Loucy (cell line): ENCODE measurements around the gene PIP4K2C.
A peak's percentile ranks its signal among the peaks of the same experiment; 100 is the strongest.

Source experiments
- H2AFZ ChIP-seq: fragments of 200-600 bp; sonication (generic); 2 replicates; pipeline ENCODE4 v1.6.0; 2016; ENCODE audit warnings: antibody characterized with exemption, mild to moderate bottlenecking, low read length, moderate library complexity
- H3F3A ChIP-seq: fragments of 200-600 bp; 2 replicates; pipeline ENCODE4 v1.6.0; 2016; ENCODE audit warnings: antibody characterized with exemption, low read depth, mild to moderate bottlenecking
- H3K27me3 ChIP-seq: fragments of 200-600 bp; sonication (generic); 2 replicates; pipeline ENCODE4 v1.6.1; 2014; ENCODE audit warnings: low read length, mild to moderate bottlenecking; ENCODE audit not compliant: insufficient read depth, poor library complexity, severe bottlenecking
- H3K36me3 ChIP-seq: fragments of 200-600 bp; sonication (generic); 2 replicates; pipeline ENCODE4 v1.6.1; 2016; ENCODE audit warnings: low read length; ENCODE audit not compliant: insufficient read depth
- H3K4me1 ChIP-seq: fragments of 200-600 bp; sonication (generic); 2 replicates; pipeline ENCODE4 v1.5.1; 2014; ENCODE audit warnings: low read length, mild to moderate bottlenecking; ENCODE audit not compliant: insufficient read depth, poor library complexity, severe bottlenecking
- H3K4me2 ChIP-seq: fragments of 200-600 bp; sonication (generic); 2 replicates; pipeline ENCODE4 v1.6.0; 2014; ENCODE audit warnings: antibody characterized with exemption, low read length, low read depth, mild to moderate bottlenecking; ENCODE audit not compliant: poor library complexity, severe bottlenecking
- H3K4me3 ChIP-seq: fragments of 200-600 bp; sonication (generic); 2 replicates; pipeline ENCODE4 v1.5.1; 2014; ENCODE audit warnings: low read length, mild to moderate bottlenecking, mixed read lengths; ENCODE audit not compliant: poor library complexity, severe bottlenecking
- H3K79me2 ChIP-seq: fragments of 200-600 bp; sonication (generic); 2 replicates; pipeline ENCODE4 v1.6.1; 2014; ENCODE audit warnings: low read length; ENCODE audit not compliant: insufficient read depth
- H3K9ac ChIP-seq: fragments of 200-600 bp; sonication (generic); 2 replicates; pipeline ENCODE4 v1.6.0; 2014; ENCODE audit warnings: mild to moderate bottlenecking, low read depth, low read length, moderate library complexity; ENCODE audit not compliant: poor library complexity, severe bottlenecking
- H3K9me2 ChIP-seq: fragments of 200-600 bp; sonication (generic); replicated peaks from 2 replicates; pipeline ENCODE4 v1.6.1; 2016; ENCODE audit warnings: low read depth, low read length, mixed read lengths
- H3K9me3 ChIP-seq: fragments of 200-600 bp; sonication (generic); 2 replicates; pipeline ENCODE4 v1.6.1; 2014; ENCODE audit warnings: mild to moderate bottlenecking, antibody characterized with exemption, low read length, low read depth; ENCODE audit not compliant: insufficient read depth
- H4K20me1 ChIP-seq: fragments of 200-600 bp; sonication (generic); 2 replicates; pipeline ENCODE4 v1.6.0; 2014; ENCODE audit warnings: antibody characterized with exemption, low read length, mild to moderate bottlenecking; ENCODE audit not compliant: insufficient read depth, poor library complexity, severe bottlenecking
- EZH2phosphoT487 ChIP-seq: fragments of 200-600 bp; IDR thresholded peaks from 2 replicates; pipeline ENCODE4 v1.6.1; 2018; ENCODE audit warnings: antibody characterized with exemption, mild to moderate bottlenecking, moderate library complexity, borderline replicate concordance
- TF ChIP-seq, protein P1 (sequence below): fragments of 200-600 bp; sonication (generic); conservative IDR thresholded peaks from 2 replicates; pipeline ENCODE4 v1.5.1; 2014; ENCODE audit warnings: mild to moderate bottlenecking, antibody characterized with exemption, low read length

PIP4K2C gene

DNA sequence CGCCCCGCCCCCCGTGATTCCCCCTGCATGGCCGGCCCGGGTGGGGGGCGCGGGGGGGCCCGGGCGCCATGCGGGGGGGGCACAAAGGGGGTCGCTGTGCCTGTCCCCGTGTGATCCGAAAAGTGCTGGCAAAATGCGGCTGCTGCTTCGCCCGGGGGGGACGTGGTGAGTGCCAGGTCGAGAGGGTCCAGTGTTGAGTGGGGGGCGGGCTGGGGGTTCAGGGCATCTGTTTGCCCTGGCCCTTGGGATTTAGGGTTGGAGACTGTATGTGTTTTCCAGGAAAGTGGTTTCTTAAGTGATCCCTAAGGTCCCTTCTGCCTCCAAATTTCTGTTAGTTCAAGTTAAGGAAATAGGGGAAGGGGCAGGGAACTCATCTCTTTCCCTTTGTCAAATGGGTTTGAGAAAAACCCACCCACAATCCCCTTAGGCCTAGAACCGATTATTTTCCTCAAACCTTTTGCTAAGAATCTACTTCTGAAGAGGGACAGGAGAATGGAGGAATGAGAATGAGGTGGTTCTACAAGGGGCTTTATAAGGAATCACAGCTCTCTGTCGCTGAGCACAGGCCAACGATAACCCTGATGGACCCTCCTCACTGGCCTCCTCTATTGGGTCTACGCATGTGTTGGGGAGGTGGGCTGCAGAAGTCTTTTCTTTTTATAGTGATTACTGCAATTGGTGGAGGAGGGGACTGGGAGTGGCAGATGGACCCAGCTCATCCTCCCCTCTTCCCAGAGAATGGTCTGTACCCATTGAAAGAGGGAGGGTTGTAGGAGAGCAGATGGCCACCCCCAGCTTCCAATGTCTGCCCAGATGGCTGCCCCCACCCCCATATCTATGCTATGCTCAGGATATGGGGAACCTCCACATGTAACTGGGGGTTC lies 21.1 kb downstream of the PIP4K2C start:
- Histone ChIP-seq H3K9me3 (no peaks in the 10 kb centered on the region), H4K20me1 (no peaks in the 10 kb centered on the region), H3K4me1 (peaks cover 27% of the 10 kb centered on the region), H2AFZ (0 out of 2 replicates have a peak overlapping the region, but pooled peaks have one; percentile 0), H3K9ac (peak overlapping the region; percentile 91), H3K36me3 (no peaks in the 10 kb centered on the region), H3F3A (no peaks in the 10 kb centered on the region), H3K4me2 (peak overlapping the region; percentile 59), H3K79me2 (no peaks in the 10 kb centered on the region), H3K4me3 (peak overlapping the region; percentile 85), H3K9me2 (no peaks in the 10 kb centered on the region), H3K27me3 (no peaks in the 10 kb centered on the region)
- no peak for TF ChIP-seq EZH2phosphoT487
- TF ChIP-seq, protein P1, sequence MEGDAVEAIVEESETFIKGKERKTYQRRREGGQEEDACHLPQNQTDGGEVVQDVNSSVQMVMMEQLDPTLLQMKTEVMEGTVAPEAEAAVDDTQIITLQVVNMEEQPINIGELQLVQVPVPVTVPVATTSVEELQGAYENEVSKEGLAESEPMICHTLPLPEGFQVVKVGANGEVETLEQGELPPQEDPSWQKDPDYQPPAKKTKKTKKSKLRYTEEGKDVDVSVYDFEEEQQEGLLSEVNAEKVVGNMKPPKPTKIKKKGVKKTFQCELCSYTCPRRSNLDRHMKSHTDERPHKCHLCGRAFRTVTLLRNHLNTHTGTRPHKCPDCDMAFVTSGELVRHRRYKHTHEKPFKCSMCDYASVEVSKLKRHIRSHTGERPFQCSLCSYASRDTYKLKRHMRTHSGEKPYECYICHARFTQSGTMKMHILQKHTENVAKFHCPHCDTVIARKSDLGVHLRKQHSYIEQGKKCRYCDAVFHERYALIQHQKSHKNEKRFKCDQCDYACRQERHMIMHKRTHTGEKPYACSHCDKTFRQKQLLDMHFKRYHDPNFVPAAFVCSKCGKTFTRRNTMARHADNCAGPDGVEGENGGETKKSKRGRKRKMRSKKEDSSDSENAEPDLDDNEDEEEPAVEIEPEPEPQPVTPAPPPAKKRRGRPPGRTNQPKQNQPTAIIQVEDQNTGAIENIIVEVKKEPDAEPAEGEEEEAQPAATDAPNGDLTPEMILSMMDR: no peak

DNA sequence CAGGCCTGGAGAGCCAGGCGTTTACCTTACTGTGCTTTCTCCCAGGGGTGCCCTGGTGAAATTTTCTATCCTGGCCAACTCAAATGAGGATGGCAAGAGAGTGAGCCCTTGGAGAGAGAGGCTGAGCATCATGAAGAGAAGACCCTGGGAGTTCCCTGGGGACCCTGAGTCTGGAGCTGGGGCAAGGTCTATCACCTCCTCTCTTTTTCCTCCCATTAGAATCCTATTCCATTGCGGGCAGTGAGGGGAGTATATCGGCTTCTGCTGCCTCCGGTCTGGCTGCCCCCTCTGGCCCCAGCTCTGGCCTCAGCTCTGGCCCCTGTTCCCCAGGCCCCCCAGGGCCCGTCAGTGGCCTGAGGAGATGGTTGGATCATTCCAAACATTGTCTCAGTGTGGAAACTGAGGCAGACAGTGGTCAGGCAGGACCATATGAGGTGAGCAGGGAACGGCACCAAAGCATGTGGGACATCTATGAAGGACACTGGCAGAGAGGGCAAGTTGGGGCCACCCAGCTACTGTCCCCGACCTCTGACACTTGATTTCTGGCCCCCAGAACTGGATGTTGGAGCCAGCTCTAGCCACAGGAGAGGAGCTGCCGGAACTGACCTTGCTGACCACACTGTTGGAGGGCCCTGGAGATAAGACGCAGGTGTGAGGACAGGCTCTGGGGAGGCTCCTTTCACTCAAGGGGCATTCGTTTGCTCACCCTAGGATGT lies 21.9 kb downstream of the PIP4K2C start:
- Histone ChIP-seq H3K79me2 (no peaks in the 10 kb centered on the region), H3K9ac (peak overlapping the region; percentile 91), H3K4me1 (peaks cover 27% of the 10 kb centered on the region), H3K9me2 (no peaks in the 10 kb centered on the region), H3K36me3 (no peaks in the 10 kb centered on the region), H3F3A (no peaks in the 10 kb centered on the region), H2AFZ (no peak overlapping the region), H4K20me1 (no peaks in the 10 kb centered on the region), H3K9me3 (no peaks in the 10 kb centered on the region), H3K27me3 (no peaks in the 10 kb centered on the region), H3K4me2 (peak overlapping the region; percentile 59), H3K4me3 (peak overlapping the region; percentile 85)
- TF ChIP-seq, protein P1: no peak
- no peak for TF ChIP-seq EZH2phosphoT487

DNA sequence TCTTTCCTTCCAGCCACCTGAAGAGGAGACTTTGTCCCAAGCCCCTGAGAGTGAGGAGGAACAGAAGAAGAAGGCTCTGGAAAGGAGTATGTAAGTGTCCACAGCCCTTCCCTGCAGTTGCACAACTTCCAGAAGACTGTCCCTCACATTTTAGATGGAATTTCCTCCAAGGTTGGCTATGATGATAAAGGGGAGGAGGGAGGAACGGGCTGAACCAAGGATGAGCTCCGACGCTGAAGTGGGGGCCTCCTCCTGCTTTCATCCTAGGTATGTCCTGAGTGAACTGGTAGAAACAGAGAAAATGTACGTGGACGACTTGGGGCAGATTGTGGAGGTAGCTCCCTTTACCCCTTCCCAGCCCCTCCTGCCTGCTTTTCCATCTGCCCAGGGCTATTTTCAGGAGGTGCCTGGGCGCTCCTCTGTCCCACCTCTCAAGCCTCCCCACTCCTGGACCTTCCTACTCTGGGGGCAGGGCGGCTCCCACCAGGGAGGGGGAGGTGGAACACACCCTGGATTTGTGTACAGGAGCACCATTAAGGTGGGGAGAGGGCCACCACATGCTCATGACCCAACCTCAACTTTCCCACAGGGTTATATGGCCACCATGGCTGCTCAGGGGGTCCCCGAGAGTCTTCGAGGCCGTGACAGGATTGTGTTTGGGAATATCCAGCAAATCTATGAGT lies 22.6 kb downstream of the PIP4K2C start:
- Histone ChIP-seq H3K4me1 (peaks cover 27% of the 10 kb centered on the region), H4K20me1 (no peaks in the 10 kb centered on the region), H2AFZ (no peak overlapping the region), H3K27me3 (no peaks in the 10 kb centered on the region), H3K79me2 (no peaks in the 10 kb centered on the region), H3K4me2 (no peak overlapping the region), H3K9ac (no peak overlapping the region), H3F3A (no peaks in the 10 kb centered on the region), H3K9me3 (no peaks in the 10 kb centered on the region), H3K4me3 (no peak overlapping the region), H3K36me3 (no peaks in the 10 kb centered on the region), H3K9me2 (no peaks in the 10 kb centered on the region)
- no peak for TF ChIP-seq EZH2phosphoT487
- TF ChIP-seq, protein P1: no peak
